Fibroblast of pulmonary artery (primary cell): ENCODE data around the gene RASGRP1.

Source experiments
- DNase-seq: peaks from one replicate; pipeline ENCODE4 v3.0.0-alpha.2; 2010; ENCODE audit warnings: low read depth
- H3K4me3 ChIP-seq: replicated peaks from 2 replicates; pipeline ENCODE4 v1.5.1; 2011; ENCODE audit warnings: low read depth, mild to moderate bottlenecking, control low read depth, low read length, moderate library complexity
- CTCF ChIP-seq: IDR thresholded peaks from 2 replicates; pipeline ENCODE4 v1.5.1; 2011; ENCODE audit warnings: mild to moderate bottlenecking, control low read depth, low read length, inconsistent platforms; ENCODE audit errors: missing control alignments

The RASGRP1 gene

GRCh38 chr15:38564557-38565286 is at the start of gene RASGRP1:
RASGRP1 (minus strand) TSS chr15:38564814; CDS start chr15:38564628, 186 bp downstream.
- DNase-seq, result peak; percentile 36
- TF ChIP-seq CTCF, result no peak
- H3K4me3 ChIP-seq, result peak within 1 kb of the TSS; percentile 46

- TF ChIP-seq CTCF, result no peak
- DNase-seq, result no peak
- no peak overlapping the region for H3K4me3 ChIP-seq
Observed at GRCh38 chr15:38613085-38613484, 48.5 kb upstream of the RASGRP1 start.

- TF ChIP-seq CTCF, result no peak
- DNase-seq, result no peak
- H3K4me3 ChIP-seq, result no peak overlapping the region
Observed at GRCh38 chr15:38612159-38612863, 47.7 kb upstream of the RASGRP1 start.

GRCh38 chr15:38611228-38611627 is 46.6 kb upstream of the RASGRP1 start:
- DNase-seq, result no peak
- no peak for TF ChIP-seq CTCF
- H3K4me3 ChIP-seq, result no peak overlapping the region

- no peak overlapping the region for H3K4me3 ChIP-seq
- DNase-seq, result no peak
- TF ChIP-seq CTCF, result no peak
Observed at GRCh38 chr15:38610748-38611147, 46.1 kb upstream of the RASGRP1 start.

GRCh38 chr15:38609097-38609738 is 44.6 kb upstream of the RASGRP1 start:
- TF ChIP-seq CTCF, result no peak
- no peak for DNase-seq
- no peak overlapping the region for H3K4me3 ChIP-seq
